GM12873 (cell line): ENCODE data around the gene KIF25.

Source experiments
- TF ChIP-seq, protein P1 (sequence below): IDR thresholded peaks from 2 replicates; pipeline ENCODE4 v1.5.1; 2012; ENCODE audit warnings: low read depth, mild to moderate bottlenecking, moderate library complexity, low read length, control low read depth; ENCODE audit not compliant: insufficient read depth; ENCODE audit errors: missing control alignments

KIF25 gene

DNA sequence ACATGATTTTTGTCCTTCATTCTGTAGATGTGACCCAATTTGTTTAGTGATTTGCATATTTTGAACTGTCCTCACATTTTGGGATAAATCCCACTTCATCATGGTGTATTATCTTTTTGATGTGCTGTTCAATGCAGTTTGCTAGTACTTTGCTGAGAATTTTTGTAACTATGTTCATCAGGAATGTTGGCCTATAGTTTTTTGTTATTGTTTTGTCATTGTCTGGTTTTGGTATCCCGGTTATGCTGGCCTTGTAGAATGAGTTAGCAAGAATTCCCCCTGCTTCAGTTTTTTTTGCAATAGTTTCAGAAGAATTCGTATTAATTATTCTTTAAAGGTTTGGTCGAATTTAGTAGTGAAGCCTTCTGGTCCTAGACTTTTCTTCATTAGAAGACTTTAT, 11.9 kb downstream of the KIF25 start:
- TF ChIP-seq, protein P1, sequence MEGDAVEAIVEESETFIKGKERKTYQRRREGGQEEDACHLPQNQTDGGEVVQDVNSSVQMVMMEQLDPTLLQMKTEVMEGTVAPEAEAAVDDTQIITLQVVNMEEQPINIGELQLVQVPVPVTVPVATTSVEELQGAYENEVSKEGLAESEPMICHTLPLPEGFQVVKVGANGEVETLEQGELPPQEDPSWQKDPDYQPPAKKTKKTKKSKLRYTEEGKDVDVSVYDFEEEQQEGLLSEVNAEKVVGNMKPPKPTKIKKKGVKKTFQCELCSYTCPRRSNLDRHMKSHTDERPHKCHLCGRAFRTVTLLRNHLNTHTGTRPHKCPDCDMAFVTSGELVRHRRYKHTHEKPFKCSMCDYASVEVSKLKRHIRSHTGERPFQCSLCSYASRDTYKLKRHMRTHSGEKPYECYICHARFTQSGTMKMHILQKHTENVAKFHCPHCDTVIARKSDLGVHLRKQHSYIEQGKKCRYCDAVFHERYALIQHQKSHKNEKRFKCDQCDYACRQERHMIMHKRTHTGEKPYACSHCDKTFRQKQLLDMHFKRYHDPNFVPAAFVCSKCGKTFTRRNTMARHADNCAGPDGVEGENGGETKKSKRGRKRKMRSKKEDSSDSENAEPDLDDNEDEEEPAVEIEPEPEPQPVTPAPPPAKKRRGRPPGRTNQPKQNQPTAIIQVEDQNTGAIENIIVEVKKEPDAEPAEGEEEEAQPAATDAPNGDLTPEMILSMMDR = no peak

DNA sequence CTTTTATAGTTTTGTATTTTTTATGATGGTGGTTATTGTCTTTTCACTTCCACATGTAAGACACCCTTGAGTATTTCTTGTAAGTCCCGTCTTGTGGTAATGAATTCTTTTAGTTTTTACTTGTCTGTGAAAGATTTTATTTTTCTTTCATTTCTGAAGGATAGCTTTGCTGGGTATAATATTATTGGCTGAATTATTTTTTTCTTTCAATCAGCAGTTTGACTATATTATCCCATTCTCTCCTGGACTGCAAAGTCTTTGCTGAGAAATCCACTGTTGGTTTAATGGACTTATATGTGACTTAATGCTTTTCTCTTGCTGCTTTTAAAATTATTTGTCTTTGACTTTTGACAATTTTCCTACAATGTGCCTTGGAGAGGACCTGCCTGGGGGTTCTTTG, 13.8 kb downstream of the KIF25 start:
- TF ChIP-seq, protein P1 = no peak

DNA sequence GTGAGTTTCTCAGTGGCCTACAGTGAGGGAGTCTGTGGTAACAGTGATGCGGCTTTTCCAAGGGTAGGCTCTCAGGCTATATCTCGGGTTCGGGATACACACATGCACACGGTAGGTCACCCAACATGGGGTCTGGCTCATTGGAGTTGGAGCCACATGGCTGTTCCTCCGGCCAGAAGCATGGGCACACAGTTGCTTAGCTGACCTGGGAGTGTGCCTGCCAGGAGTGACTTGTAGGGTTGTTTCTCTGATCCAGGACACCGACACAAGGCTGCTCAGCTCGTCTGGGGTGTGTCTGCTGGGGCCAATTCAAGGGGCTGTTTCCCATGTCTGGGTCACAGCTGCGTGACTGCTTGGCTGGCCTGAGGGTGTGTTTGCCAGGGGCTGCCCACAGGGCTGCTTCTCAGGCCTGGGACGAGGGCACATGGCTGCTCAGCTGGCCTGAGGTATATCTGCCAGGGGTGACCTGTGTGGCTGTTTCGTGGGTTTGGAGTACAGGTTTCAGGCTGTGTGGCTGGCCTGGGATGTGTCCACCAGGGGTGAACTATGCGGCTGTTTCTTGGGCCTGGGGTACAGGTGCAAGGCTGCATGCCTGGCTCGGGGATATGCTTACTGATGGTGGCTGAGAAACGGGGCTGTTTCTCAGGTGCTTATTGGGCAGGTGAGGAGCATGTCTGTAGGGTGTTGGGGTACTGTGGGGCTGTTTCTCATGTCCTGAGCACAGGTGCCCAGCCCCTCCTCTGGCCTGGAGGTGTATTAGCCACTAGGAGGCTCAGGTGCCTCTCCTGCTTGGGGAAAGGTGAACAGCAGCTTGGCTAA, 15.2 kb downstream of the KIF25 start:
- TF ChIP-seq, protein P1 = no peak

DNA sequence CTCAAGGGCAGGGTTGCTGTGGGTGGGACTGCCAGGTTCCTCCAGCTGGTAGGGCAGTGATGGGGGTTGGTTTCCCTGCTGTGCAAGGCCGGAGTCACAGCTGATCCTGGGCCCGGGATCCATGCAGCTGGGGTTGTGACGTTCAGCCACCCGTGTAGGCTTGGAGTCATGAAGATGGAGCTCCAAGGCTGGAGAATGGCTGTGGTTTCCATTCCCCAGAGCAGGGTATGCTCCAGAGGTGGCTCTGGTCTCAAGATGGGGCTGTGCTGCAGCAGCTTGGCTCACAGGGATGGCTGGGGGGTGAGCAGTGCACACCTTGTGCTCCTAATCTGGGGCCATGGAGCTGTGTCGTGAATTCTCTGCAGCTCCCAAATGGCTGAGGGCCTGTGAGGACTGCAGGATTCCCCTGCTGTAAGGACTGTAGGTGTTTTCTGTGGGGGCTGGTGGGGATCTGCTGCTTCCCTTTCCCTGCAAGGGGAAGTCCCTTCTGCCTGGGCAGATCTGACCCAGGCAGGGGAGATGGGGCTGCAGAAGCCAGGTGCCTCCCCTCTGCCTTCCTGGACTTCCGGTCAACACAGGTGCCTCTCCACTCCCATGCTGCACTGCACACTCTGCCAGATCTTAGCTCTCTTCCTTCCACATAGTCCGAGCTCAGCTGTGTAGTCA, 15.9 kb downstream of the KIF25 start:
- TF ChIP-seq, protein P1 = no peak

DNA sequence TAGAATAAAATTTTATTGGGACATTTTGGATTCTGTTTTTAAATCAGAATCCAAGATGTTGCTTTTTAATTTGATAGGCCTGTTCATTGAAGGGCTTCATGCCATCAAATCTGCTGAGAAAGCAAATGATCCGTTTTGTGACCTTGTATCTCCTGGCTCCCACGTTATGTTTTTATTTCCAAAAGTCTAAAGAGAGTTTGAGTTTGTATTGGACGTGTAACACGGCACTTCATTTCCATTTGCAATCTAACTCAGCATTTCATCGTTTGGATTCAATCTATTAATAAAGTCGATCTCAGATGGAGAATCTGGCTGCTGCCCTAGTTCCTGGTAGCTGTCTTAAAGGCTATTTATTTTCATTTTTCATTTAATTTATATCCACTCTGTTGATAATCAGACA, 17.0 kb downstream of the KIF25 start:
- TF ChIP-seq, protein P1 = no peak

DNA sequence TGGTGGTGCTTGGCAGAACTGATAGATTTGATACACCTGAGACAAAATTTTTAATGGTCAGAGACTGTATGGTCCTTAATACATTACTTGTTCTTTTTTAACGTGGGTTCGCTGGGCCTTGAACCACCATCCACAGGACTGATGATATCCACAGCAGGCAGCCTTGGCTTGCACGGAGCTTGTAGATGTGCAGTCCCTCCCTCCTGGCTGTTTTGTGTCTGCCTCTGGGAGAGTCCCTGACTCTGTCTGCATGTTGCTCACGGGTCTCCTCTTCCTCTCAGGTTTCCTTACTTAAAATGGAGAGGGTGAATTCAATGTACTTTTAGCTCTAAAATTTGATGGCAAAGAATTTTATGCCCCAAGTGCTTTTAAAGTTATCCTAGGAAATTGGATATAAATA, 17.5 kb downstream of the KIF25 start:
- TF ChIP-seq, protein P1 = no peak

DNA sequence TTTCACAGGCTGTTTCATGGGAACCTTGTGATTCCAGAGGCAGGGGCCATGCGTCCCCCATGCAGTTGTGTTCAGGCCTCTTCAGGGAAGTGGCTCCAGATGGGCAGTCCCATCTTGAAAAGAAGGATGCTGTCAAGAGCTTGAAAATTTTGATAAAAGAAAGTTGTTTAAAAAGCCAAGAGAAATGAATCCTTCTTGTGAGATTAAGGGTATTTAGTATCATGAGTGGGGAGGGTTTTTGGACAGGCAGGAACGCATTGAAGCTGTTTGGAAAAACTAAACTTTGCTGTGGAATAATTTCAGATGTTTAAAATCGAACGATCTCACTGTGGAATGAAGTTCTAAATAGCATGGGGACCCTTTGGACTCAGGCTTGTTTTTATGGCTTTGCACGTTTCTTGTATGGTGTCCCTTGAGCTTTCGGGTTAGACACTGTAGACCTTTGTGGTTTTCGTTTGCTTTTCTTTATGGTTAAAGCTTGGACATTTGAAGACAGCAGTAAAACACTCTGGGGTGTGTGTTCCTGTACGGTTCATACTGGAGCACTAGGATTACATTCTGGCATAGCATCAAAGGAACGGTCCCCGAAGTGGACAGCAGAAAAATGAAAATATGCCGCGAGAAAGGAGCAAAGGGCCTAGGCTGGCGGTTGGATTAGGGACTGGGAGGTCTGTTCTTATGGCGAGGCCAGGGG, 18.2 kb downstream of the KIF25 start:
- TF ChIP-seq, protein P1 = no peak
